K562 (cell line): ENCODE data around the gene SS18L1. TPM values are rescaled to one million over a fixed set of nuclear protein-coding genes. Genes with fewer than 3 reads are reported as not detected.

Source experiments
- COPS2 ChIP-seq: fragments of 450-650 bp; conservative IDR thresholded peaks from 2 replicates; pipeline ENCODE4 v1.6.1; 2016; ENCODE audit warnings: mild to moderate bottlenecking, moderate library complexity
- EGR1 ChIP-seq: fragments of 450-650 bp; conservative IDR thresholded peaks from 2 replicates; pipeline ENCODE4 v1.6.1; 2017; ENCODE audit warnings: mild to moderate bottlenecking
- EP300 ChIP-seq: IDR thresholded peaks from 2 replicates; pipeline ENCODE4 v1.6.1; 2012; ENCODE audit warnings: low read length, improper control_type of control experiment
- GATA2 ChIP-seq: sonication (generic); formaldehyde crosslinking; IDR thresholded peaks from 2 replicates; pipeline ENCODE4 v1.4.0; 2020; ENCODE audit warnings: mild to moderate bottlenecking, missing genetic modification reagents
- HDAC8 ChIP-seq: fragments of 450-650 bp; IDR thresholded peaks from 2 replicates; pipeline ENCODE4 v1.6.1; 2016; ENCODE audit warnings: mild to moderate bottlenecking, missing genetic modification characterization, moderate library complexity, missing compliant biosample characterization
- MAZ ChIP-seq, 2 experiments: fragments of 450-650 bp in 1 of 2; sonication (generic) in 1 of 2; formaldehyde crosslinking; IDR thresholded peaks in 1 of 2; conservative IDR thresholded peaks in 1 of 2; 2 replicates each; pipeline versions ENCODE4 v1.4.0 to v1.5.0; 2020; ENCODE audit warnings: mild to moderate bottlenecking in 1 of 2, missing genetic modification reagents in 1 of 2
- MCM3 ChIP-seq: fragments of 450-650 bp; IDR thresholded peaks from 2 replicates; pipeline ENCODE4 v1.6.1; 2016
- SMARCA4 ChIP-seq: fragments of 450-650 bp; IDR thresholded peaks from 2 replicates; pipeline ENCODE4 v1.6.1; 2016
- TBP ChIP-seq: optimal IDR thresholded peaks from 2 replicates; pipeline ENCODE3; 2011; ENCODE audit warnings: low read depth, low read length, improper control_type of control experiment
- ZNF184 ChIP-seq: sonication (generic); formaldehyde crosslinking; IDR thresholded peaks from 2 replicates; pipeline ENCODE4 v1.5.0; 2020; ENCODE audit warnings: missing genetic modification reagents
- polyA plus RNA-seq, 8 experiments: library from polyadenylated mRNA; depleted of rRNA in 4 of 8; stranded (reverse) in 5 of 8; unstranded in 3 of 8; fragments of >200 nt; fragmentation: Nextera tagmentation in 2 of 8; fragmentation: Illumina TruSeq in 1 of 8; extraction: Ambion mirVana in 2 of 8; extraction: Trizol in 1 of 8; gene quantifications; 2 replicates each; pipeline versions ENCODE4 v1.2.1 to v1.2.3, GENCODE V29; 2011 to 2014; ENCODE audit warnings: inconsistent platforms in 1 of 8, missing spikeins in 1 of 8
- total RNA-seq, 7 experiments: library from RNA; depleted of rRNA in 6 of 7; stranded (reverse); fragments of >200 nt in 6 of 7; fragmentation: Illumina TruSeq in 2 of 7; extraction: Trizol in 2 of 7; gene quantifications; 2 replicates each; pipeline versions ENCODE4 v1.2.1 to v1.2.3, GENCODE V29; 2011 to 2021; ENCODE audit warnings: low replicate concordance in 1 of 7
- TF ChIP-seq, protein P1 (sequence below): fragments of 200-600 bp; sonication (generic); IDR thresholded peaks from one replicate; pipeline ENCODE4 v1.6.1; 2012; ENCODE audit warnings: mild to moderate bottlenecking, low read depth, low read length, inconsistent platforms
- TF ChIP-seq, protein P2 (sequence below): fragments of 200-800 bp; sonication (Bioruptor generic); IDR thresholded peaks from 2 replicates; pipeline ENCODE4 v1.6.1; 2016; ENCODE audit warnings: missing genetic modification characterization, missing compliant biosample characterization

Gene SS18L1
- total and polyA plus RNA-seq, 9 of the 15 experiments (the other 6 are each of a cell fraction or from before 2014, with no cell fraction given) = 2.7 to 28.3 (median 15.1) TPM

DNA sequence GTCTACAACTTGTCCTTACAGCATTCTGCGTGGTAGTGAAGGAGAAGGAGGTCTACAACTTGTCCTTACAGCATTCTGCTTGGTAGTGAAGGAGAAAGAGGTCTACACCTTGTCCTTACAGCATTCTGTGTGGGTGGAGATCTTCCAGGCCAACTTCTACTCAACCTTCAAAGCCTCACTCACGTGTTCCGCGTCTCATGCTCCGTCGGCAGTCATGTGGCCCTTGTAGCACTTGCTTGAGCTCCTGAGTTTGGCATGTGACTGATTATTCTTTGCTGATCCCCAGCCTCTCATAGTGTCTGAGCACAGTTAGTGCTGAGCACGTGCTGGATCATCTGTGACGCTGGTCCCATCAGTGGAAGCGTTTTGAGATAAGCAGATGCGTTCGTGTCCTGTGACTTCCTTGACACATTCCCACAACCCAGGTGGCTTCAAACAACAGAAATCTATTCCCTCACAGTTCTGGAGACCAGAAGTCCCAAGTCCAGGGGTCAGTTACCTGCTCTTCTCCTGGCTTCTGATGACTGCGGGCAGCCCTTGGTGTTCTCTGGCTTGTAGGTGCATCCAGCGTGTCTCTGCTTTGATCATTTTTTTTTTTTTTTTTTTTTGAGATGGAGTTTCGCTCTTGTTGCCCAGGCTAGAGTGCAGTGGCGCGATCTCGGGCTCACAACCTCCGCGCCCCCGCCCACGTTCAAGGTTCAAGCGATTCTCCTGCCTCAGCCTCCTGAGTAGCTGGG is 2.6 kb downstream of the SS18L1 start (continued):
- TF ChIP-seq, protein P1, sequence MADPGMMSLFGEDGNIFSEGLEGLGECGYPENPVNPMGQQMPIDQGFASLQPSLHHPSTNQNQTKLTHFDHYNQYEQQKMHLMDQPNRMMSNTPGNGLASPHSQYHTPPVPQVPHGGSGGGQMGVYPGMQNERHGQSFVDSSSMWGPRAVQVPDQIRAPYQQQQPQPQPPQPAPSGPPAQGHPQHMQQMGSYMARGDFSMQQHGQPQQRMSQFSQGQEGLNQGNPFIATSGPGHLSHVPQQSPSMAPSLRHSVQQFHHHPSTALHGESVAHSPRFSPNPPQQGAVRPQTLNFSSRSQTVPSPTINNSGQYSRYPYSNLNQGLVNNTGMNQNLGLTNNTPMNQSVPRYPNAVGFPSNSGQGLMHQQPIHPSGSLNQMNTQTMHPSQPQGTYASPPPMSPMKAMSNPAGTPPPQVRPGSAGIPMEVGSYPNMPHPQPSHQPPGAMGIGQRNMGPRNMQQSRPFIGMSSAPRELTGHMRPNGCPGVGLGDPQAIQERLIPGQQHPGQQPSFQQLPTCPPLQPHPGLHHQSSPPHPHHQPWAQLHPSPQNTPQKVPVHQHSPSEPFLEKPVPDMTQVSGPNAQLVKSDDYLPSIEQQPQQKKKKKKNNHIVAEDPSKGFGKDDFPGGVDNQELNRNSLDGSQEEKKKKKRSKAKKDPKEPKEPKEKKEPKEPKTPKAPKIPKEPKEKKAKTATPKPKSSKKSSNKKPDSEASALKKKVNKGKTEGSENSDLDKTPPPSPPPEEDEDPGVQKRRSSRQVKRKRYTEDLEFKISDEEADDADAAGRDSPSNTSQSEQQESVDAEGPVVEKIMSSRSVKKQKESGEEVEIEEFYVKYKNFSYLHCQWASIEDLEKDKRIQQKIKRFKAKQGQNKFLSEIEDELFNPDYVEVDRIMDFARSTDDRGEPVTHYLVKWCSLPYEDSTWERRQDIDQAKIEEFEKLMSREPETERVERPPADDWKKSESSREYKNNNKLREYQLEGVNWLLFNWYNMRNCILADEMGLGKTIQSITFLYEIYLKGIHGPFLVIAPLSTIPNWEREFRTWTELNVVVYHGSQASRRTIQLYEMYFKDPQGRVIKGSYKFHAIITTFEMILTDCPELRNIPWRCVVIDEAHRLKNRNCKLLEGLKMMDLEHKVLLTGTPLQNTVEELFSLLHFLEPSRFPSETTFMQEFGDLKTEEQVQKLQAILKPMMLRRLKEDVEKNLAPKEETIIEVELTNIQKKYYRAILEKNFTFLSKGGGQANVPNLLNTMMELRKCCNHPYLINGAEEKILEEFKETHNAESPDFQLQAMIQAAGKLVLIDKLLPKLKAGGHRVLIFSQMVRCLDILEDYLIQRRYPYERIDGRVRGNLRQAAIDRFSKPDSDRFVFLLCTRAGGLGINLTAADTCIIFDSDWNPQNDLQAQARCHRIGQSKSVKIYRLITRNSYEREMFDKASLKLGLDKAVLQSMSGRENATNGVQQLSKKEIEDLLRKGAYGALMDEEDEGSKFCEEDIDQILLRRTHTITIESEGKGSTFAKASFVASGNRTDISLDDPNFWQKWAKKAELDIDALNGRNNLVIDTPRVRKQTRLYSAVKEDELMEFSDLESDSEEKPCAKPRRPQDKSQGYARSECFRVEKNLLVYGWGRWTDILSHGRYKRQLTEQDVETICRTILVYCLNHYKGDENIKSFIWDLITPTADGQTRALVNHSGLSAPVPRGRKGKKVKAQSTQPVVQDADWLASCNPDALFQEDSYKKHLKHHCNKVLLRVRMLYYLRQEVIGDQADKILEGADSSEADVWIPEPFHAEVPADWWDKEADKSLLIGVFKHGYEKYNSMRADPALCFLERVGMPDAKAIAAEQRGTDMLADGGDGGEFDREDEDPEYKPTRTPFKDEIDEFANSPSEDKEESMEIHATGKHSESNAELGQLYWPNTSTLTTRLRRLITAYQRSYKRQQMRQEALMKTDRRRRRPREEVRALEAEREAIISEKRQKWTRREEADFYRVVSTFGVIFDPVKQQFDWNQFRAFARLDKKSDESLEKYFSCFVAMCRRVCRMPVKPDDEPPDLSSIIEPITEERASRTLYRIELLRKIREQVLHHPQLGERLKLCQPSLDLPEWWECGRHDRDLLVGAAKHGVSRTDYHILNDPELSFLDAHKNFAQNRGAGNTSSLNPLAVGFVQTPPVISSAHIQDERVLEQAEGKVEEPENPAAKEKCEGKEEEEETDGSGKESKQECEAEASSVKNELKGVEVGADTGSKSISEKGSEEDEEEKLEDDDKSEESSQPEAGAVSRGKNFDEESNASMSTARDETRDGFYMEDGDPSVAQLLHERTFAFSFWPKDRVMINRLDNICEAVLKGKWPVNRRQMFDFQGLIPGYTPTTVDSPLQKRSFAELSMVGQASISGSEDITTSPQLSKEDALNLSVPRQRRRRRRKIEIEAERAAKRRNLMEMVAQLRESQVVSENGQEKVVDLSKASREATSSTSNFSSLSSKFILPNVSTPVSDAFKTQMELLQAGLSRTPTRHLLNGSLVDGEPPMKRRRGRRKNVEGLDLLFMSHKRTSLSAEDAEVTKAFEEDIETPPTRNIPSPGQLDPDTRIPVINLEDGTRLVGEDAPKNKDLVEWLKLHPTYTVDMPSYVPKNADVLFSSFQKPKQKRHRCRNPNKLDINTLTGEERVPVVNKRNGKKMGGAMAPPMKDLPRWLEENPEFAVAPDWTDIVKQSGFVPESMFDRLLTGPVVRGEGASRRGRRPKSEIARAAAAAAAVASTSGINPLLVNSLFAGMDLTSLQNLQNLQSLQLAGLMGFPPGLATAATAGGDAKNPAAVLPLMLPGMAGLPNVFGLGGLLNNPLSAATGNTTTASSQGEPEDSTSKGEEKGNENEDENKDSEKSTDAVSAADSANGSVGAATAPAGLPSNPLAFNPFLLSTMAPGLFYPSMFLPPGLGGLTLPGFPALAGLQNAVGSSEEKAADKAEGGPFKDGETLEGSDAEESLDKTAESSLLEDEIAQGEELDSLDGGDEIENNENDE = no peak
- TF ChIP-seq MAZ (CRISPR knock-in tag; conservative IDR thresholded peaks at IDR 0.05 in 1 of 2, IDR thresholded peaks at IDR 0.05 in 1 of 2) (no peak; a peak in 1 of 4 replicates), HDAC8 (tag) (peak; percentile 57; the same call in 1 of the 2 replicates), GATA2 (peak; percentile 51; the same call in 1 of the 2 replicates), TBP (peak; percentile 22), COPS2 (no peak), EP300 (peak; percentile 56; the same call in 1 of the 2 replicates), MCM3 (no peak), SMARCA4 (0 out of 2 replicates have a peak, but pooled peaks have one; percentile 33), ZNF184 (CRISPR knock-in tag) (no peak), EGR1 (peak; percentile 76)
- TF ChIP-seq, protein P2, sequence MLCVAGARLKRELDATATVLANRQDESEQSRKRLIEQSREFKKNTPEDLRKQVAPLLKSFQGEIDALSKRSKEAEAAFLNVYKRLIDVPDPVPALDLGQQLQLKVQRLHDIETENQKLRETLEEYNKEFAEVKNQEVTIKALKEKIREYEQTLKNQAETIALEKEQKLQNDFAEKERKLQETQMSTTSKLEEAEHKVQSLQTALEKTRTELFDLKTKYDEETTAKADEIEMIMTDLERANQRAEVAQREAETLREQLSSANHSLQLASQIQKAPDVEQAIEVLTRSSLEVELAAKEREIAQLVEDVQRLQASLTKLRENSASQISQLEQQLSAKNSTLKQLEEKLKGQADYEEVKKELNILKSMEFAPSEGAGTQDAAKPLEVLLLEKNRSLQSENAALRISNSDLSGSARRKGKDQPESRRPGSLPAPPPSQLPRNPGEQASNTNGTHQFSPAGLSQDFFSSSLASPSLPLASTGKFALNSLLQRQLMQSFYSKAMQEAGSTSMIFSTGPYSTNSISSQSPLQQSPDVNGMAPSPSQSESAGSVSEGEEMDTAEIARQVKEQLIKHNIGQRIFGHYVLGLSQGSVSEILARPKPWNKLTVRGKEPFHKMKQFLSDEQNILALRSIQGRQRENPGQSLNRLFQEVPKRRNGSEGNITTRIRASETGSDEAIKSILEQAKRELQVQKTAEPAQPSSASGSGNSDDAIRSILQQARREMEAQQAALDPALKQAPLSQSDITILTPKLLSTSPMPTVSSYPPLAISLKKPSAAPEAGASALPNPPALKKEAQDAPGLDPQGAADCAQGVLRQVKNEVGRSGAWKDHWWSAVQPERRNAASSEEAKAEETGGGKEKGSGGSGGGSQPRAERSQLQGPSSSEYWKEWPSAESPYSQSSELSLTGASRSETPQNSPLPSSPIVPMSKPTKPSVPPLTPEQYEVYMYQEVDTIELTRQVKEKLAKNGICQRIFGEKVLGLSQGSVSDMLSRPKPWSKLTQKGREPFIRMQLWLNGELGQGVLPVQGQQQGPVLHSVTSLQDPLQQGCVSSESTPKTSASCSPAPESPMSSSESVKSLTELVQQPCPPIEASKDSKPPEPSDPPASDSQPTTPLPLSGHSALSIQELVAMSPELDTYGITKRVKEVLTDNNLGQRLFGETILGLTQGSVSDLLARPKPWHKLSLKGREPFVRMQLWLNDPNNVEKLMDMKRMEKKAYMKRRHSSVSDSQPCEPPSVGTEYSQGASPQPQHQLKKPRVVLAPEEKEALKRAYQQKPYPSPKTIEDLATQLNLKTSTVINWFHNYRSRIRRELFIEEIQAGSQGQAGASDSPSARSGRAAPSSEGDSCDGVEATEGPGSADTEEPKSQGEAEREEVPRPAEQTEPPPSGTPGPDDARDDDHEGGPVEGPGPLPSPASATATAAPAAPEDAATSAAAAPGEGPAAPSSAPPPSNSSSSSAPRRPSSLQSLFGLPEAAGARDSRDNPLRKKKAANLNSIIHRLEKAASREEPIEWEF = 0 out of 2 replicates have a peak, but pooled peaks have one; percentile 15
